LNCAP (cell line): ENCODE measurements around the gene GABBR2.

Experiments
- TF ChIP-seq, protein P1 (sequence below): fragments of 450-650 bp; IDR thresholded peaks from 2 replicates; pipeline ENCODE4 v1.5.1; 2017; ENCODE audit warnings: mild to moderate bottlenecking

GABBR2 gene

DNA sequence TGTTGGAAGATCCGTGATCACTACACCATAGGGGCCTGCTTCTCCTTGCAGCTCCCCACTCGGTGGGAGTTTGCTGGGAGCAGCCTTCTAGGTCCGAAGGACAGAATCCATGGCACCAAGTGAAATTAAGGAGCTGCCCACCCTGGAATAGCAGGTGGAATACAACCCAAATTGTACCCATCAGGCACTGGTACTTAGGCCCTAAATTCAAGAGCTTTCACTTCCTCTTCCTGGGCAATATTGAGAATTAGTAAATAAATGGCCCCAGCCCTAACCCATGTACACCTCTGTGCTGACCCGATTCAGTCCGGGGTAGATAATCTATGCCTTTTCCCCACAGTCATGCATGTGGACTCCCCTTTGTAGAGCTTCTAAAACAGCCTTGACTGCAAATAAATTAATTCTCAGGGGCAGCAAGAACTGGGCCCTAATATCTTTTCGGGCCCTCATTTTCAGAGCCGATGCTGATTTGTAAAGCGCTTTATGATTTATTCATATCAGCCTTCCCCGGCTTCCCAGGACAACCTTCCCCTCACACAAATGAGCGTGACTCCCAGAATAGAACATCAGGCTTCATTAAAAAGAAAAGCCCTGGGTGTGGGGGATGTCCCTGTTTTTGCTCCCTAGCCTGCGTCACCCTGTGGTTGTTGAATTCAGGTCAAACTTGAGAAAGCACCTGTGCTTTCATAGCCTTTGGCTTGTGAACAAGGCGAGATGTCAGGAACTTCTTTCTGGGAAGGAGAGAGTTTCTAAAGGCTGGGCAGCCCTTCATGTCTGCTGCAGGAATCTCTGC is 327.2 kb downstream of the GABBR2 start:
- TF ChIP-seq, protein P1, sequence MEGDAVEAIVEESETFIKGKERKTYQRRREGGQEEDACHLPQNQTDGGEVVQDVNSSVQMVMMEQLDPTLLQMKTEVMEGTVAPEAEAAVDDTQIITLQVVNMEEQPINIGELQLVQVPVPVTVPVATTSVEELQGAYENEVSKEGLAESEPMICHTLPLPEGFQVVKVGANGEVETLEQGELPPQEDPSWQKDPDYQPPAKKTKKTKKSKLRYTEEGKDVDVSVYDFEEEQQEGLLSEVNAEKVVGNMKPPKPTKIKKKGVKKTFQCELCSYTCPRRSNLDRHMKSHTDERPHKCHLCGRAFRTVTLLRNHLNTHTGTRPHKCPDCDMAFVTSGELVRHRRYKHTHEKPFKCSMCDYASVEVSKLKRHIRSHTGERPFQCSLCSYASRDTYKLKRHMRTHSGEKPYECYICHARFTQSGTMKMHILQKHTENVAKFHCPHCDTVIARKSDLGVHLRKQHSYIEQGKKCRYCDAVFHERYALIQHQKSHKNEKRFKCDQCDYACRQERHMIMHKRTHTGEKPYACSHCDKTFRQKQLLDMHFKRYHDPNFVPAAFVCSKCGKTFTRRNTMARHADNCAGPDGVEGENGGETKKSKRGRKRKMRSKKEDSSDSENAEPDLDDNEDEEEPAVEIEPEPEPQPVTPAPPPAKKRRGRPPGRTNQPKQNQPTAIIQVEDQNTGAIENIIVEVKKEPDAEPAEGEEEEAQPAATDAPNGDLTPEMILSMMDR: no peak

DNA sequence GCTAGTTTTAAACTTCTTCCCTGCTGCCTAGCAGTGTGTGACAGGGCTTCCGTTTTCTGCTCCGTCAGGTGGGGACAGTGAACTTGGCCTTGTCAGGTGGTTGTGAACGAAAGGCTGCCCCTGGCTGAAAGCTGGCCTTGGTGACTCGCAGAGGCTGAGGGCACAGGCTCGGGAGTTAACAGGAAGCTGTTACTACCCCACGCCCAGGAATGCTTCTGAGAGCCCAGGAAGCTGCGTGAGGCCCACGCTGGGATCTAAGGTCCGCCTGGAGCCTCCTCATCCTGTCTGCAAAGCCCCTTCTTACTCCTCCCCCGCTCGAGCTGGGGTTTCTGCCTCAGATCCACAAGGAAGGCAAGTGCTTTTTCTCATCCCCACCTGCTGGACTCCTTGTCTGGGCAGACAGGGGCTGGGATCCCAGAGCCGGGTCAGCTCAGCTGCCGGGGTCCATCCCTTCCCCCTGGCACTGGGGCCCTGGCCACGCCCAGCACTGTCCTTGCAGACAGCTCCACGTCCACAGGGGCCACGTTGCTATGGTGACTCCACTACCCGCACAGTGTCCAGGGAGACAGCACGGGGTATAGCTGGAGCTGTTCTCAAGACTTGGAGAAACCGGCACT is 328.6 kb downstream of the GABBR2 start:
- TF ChIP-seq, protein P1: no peak

DNA sequence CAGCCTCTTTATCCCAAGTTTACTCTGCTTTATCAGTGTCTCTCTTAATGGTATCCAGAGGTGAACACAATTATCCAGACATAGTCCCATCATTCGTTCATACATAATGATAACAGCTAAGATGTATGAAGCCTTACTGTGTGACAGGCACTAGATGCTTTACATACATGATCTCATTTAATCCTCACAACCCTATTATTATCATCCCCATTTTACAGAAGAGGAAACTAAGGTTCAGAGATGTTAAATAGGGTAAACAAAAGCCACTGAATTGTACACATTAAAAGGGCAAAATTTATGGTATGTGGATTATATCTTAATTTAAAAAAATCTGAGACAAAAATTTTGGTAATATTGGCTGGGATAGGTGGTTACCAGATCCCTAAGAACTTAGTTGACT is 329.2 kb downstream of the GABBR2 start:
- TF ChIP-seq, protein P1: no peak

DNA sequence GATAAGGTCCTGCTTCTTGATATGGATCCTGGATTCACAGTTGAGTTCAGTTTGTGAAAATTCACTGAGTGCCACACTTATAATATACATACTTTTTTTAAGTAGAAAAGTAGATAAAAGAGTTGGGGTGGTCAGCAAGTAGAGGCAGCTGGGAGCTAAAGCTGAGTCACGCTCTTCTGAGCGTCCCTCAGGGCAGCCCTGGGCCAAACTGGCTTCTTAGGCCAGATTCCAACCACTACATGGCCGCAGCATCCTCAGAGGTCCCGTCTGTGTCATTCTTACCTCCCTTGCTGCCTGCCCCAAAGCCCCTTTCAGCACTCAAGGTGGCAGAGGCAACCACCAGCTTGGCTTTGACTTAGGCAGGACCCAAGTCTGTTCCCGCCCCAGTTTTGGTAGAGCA is 329.9 kb downstream of the GABBR2 start:
- TF ChIP-seq, protein P1: no peak

DNA sequence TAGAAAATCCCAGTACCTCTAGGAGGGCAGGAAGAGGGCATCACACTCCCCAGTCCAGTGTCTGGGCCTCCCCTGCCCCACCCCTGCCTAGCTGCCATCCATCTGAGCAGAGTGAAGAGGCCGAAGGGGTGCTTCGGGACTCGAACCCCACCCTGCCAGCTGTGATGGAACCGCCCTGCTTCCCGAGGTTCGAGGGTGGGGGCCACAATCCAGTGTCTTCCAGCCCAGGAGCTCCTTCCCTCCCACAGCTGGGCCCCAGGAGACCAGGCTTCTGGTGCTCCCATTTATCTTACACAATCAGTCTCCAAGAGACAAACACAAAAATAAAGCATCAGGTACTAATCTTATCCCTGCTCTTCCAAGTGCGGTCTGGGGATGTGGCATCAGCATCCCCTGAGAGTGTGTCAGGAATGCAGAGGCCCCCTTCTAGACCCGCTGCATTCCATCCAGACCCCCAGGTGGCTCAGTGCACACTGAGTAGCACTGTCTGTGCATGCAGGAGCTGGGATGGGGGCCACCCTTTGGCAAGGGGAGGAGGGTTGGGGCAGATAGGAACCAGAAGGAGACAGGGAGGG is 330.4 kb downstream of the GABBR2 start:
- TF ChIP-seq, protein P1: no peak

DNA sequence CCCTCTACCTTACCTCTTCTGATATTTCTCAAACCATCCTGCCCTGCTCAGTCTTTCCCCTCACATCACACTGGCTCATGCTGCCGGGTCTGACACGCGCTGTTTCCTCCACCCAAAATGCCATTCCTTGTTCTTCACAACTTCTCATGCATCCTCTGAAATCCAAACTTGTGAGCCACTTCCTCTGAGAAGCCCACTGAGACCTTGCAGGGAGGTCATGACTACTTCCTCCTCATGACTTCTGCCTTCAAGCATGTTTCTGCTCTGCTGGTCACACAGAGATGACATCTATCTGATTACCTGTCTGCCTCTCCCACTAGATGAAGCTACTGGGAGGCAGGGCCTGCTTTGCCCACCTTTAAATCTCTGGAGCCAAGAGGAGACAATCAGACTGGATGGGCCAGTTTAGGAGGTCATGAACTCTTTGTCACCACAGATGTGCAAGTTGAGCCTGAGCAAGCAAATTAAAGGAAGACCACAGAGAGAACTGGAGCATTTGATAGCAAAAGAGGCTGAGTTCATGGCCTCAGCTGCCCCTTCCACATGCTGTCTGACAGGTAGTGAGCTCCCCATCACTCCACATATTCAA is 333.5 kb downstream of the GABBR2 start:
- TF ChIP-seq, protein P1: no peak

DNA sequence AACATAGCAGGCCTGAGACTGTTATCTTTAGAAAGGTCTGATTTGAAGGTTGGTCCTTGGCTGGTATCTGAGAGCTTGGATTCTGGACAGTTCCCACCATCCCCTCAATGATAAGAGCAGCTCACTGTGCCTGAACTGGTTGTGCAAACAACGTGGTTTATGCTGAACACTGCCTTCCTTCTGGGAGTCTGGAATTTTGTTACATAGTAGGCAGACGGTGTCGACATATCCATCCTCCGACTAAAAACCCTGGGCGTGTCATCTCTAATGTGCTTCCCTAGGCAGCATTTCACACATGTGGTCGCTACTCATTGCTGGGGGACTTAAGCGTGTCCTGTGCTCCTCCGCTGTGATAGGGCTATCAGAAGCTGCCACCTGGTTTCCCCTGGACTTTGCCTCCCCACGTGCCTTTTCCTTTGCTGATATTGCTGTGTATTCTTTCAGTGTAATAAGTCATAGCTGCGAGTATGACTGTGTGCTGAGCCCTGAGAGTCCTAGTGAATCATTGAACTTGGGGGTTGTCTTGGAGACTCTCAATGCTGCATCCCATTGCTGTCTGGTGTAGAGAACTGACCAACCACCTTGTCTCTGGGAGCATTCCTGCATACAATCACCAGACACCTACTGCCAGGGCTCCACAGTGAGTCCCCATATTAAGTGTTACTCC is 334.2 kb downstream of the GABBR2 start:
- TF ChIP-seq, protein P1: no peak
